Measurements from ENCODE around the gene FAM117A.

GRCh38 chr17:49670002-49670401, 93.9 kb downstream of the FAM117A start:
- TF ChIP-seq SREBF2 (IDR thresholded peaks at IDR 0.05) = no peak
- TF ChIP-seq CTCF (IDR thresholded peaks at IDR 0.05) = no peak
- TF ChIP-seq POLR2A (IDR thresholded peaks at IDR 0.05; ENCODE audit: low read length) = no peak
- no peak for TF ChIP-seq REST (IDR thresholded peaks at IDR 0.05)
- no peak for TF ChIP-seq RAD21 (conservative IDR thresholded peaks at IDR 0.05 in 1 of 2, IDR thresholded peaks at IDR 0.05 in 1 of 2)
- TF ChIP-seq RFX5 (IDR thresholded peaks at IDR 0.05) = no peak
